Activated CD4-positive, alpha-beta T cell treated with anti-CD3 and anti-CD28 coated beads, Interleukin-2, amount 10 ng/mL, durations not matched to agents 7 days and 5 days (primary cell): ENCODE measurements around the gene CYB5RL. TPM values are rescaled to one million over a fixed set of nuclear protein-coding genes. Genes with fewer than 3 reads are reported as not detected.
"Not testable (repeated sequence)": the region's sequence is repeated elsewhere in the genome, so short reads cannot be mapped to it uniquely, and the experiment has no call there.

Experiments used
- CTCF ChIA-PET: fragments of 350-600 bp; sonication (Branson Sonifier 250); formaldehyde crosslinking; loops from one replicate; lab custom pipeline; 2021; ENCODE audit warnings: antibody characterized with exemption; lab: Charles Lee
- POLR2A ChIA-PET: fragments of 350-600 bp; sonication (Branson Sonifier 250); formaldehyde crosslinking; loops from one replicate; lab custom pipeline; 2021; ENCODE audit warnings: antibody characterized with exemption; lab: Charles Lee
- DNase-seq: peaks from one replicate; pipeline ENCODE4 v3.0.0-alpha.2; 2020
- H3K27ac Mint-ChIP-seq: one replicate; pipeline ENCODE4 v1.8.0; 2021; ENCODE audit warnings: mild to moderate bottlenecking, moderate library complexity, mixed read lengths
- H3K27me3 Mint-ChIP-seq: one replicate; pipeline ENCODE4 v1.8.0; 2021; ENCODE audit warnings: mixed read lengths
- H3K36me3 Mint-ChIP-seq: one replicate; pipeline ENCODE4 v1.8.0; 2021; ENCODE audit warnings: low read depth, mixed read lengths
- H3K4me1 Mint-ChIP-seq: one replicate; pipeline ENCODE4 v1.8.0; 2021; ENCODE audit warnings: mixed read lengths
- H3K4me3 Mint-ChIP-seq: one replicate; pipeline ENCODE4 v1.8.0; 2021; ENCODE audit warnings: mild to moderate bottlenecking, moderate library complexity, mixed read lengths
- H3K9me3 Mint-ChIP-seq: one replicate; pipeline ENCODE4 v1.8.0; 2021; ENCODE audit warnings: mixed read lengths
- total RNA-seq, 2 experiments: library from RNA; stranded (reverse); gene quantifications; one replicate each; pipeline ENCODE4 v1.2.3, GENCODE V29; 2021

CYB5RL gene
- total RNA-seq, 2 experiments from 2014 or later = 10.8 to 13.4 TPM

DNA sequence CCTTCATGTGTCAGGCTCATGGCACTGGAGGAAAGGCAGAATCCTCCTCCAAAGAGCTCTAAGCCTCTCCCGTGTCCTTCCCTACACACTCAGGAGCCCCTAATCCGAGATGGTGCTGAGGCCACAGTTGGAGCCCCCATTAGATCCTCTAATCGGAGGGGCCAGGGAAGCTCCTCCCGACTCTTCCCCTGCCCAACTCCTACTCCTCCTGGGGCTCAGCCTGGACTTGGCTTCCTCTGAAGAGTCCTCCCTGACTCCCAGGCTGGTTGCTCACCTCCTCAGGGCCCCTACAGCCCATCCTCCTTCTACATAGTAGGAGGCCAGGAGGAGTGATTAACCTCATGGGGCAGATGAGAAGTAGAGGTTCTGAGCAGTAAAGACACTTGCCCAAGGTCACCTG is 25.7 kb downstream of the CYB5RL start:
- CTCF ChIA-PET = interaction anchor here (1.0 to 1.3 kb wide), 4 partner anchors 19 to 48 kb away, joined by 3 read pairs; no protein-coding TSS in a partner anchor
- Mint-ChIP-seq H3K36me3 (peaks cover 3% of the 10 kb centered on the region), H3K4me3 (no peak overlapping the region), H3K4me1 (peaks cover 23% of the 10 kb centered on the region), H3K27ac (no peak overlapping the region), H3K9me3 (no peaks in the 10 kb centered on the region), H3K27me3 (no peaks in the 10 kb centered on the region)
- no peak for DNase-seq
- POLR2A ChIA-PET = no interaction called here

DNA sequence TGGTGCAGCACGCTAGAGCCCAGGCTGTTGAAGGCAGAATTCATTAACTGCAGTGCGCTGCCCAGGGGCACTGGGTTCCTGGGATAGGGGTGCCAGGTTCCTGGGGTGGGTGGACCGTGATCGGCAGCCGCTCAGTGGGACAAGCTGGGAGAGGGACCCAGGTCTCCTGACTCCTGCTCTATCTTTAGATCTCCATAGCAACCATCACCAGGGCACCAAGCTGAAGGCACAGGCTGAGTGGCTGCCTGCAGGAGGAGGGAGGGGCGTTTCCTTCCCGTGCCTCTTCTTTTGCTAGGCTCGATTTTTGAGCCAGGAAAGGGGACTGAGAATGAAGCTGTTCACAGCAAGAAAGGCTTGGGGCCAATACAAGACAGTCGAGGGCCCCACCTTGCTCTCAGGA is 26.1 kb downstream of the CYB5RL start:
- Mint-ChIP-seq H3K4me3 (no peak overlapping the region), H3K4me1 (peaks cover 23% of the 10 kb centered on the region), H3K27ac (no peak overlapping the region), H3K27me3 (no peaks in the 10 kb centered on the region), H3K36me3 (peaks cover 3% of the 10 kb centered on the region), H3K9me3 (no peaks in the 10 kb centered on the region)
- DNase-seq = no peak
- ChIA-PET CTCF (interaction anchor here (1.0 to 1.3 kb wide), 4 partner anchors 19 to 48 kb away, joined by 3 read pairs; no protein-coding TSS in a partner anchor), POLR2A (no interaction called here)

DNA sequence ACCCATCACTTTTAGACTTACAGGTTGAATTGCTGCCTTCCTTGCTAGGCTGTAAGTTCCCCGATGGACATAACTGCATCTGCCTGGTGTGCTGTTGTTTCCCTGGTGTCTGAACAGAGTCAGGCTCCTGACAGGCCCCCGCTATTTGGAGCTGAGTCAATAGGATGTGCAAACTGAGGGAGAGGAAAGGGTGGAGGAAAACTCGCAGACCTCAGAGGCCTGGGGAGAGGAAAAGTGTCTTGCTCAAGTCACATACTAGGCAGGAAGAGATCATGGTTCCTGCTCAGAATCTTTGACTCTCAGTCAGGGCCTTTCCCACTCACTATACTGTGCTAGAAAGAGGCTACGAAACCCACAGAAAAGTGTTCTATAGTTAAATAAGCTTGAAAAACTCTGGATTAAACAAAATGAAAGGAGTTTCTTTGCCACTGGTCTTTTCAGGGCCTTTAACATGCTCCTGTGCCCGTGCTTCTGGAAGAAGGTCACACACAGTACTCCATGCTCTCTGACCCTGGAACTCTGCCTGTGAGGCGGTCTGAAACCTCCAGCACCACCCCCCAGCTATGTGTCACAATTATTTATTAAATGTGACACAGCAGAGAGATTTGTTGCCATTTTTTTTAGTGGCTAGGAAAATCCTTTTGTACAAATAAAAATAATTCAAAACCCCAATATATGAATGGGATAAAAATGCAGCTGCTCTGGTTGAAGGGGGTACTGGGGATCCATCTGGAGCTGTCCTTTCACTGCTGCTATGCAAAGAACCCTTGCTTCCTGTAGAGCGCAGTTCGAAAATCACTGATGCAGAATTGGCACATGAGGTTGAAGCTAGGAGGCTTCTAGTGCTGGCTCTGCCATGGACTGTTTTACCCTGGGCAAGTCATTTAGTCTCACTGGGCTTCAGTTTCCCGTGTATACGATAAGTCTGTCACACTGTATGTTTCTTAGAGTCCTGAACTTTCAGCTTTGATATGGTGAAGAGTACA is 26.9 kb downstream of the CYB5RL start:
- H3K4me3 Mint-ChIP-seq = no peak overlapping the region
- POLR2A ChIA-PET = no interaction called here

DNA sequence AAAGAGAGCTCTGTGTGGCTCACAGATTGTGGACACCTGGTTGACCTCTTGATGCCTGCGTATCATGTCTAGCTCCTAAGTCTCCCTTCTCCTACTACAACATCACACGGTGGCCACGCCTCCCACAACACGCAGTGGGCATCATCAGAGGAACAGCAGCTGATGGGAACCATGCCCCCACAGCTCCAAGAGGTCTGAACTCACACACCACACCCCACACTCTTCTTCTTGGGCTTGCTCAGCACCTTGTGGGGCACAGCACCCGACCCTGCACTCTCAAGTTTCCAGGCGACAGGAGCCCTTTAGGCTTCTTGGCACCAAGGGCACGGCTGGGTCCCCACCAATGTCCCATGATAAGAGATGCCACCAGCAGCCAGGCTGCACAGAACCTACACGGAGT is 28.2 kb downstream of the CYB5RL start:
- Mint-ChIP-seq H3K27ac (no peak overlapping the region), H3K36me3 (peaks cover 3% of the 10 kb centered on the region), H3K4me1 (peaks cover 23% of the 10 kb centered on the region), H3K4me3 (no peak overlapping the region), H3K9me3 (no peaks in the 10 kb centered on the region), H3K27me3 (no peaks in the 10 kb centered on the region)
- no peak for DNase-seq
- ChIA-PET POLR2A (no interaction called here), CTCF (interaction anchor here (1.6 kb wide), 1 partner anchor 10 kb away, joined by 4 read pairs; no protein-coding TSS in a partner anchor)

More for the DNA sequence above, 26.9 kb downstream of the CYB5RL start:
- peak overlapping the region; percentile 14 for H3K27ac Mint-ChIP-seq
- peaks cover 23% of the 10 kb centered on the region for H3K4me1 Mint-ChIP-seq
- no peak for DNase-seq
- H3K27me3 Mint-ChIP-seq = no peaks in the 10 kb centered on the region
- H3K36me3 Mint-ChIP-seq = peaks cover 3% of the 10 kb centered on the region
- no peaks in the 10 kb centered on the region for H3K9me3 Mint-ChIP-seq
- CTCF ChIA-PET = interaction anchor here (0.5 to 1.3 kb wide), 4 partner anchors 18 to 1305 kb away, joined by 3 read pairs; no protein-coding TSS in a partner anchor

DNA sequence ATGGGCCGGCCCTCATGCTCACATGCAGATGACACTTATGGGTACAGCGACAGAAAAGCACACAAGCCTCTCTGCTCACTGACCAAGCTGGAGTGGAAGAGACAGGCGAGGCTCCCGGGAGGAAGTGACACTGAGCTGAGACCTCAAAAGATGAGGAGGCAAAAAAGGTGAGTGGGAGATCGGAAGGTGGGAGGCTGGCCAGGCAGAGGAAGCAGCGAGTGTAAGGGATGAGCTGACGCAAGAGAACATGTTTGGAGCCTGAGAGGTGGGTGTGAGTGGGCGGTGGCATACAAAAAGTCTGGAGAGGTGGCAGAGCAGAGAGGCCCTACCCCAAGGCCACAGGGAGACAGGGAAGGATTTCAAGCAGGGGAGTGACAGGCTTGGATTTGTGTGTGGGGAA is 28.8 kb downstream of the CYB5RL start:
- Mint-ChIP-seq H3K27ac (no peak overlapping the region), H3K27me3 (no peaks in the 10 kb centered on the region), H3K36me3 (peaks cover 3% of the 10 kb centered on the region), H3K9me3 (no peaks in the 10 kb centered on the region), H3K4me1 (peaks cover 23% of the 10 kb centered on the region), H3K4me3 (no peak overlapping the region)
- ChIA-PET POLR2A (no interaction called here), CTCF (interaction anchor here (1.6 kb wide), 1 partner anchor 10 kb away, joined by 4 read pairs; no protein-coding TSS in a partner anchor)
- DNase-seq = no peak

DNA sequence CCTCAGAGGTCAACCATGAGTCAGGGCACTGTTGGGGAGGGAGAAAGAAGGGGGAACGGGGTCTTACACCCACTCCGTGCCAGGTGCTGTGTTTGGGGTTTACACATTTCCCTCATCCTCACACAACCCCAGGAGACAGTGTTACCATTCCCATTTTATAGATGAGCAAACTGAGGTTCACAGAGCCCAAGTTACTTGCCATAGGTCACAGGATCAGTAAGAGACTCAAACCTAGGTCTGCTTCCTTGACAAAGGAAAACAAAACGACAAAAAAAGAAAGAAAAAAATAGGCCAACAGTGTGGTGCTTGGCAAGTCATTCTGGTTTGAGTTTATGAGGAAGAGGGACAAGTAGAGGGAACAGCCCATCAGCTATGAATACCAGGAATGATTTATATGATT is 30.8 kb downstream of the CYB5RL start:
- POLR2A ChIA-PET = no interaction called here
- DNase-seq = no peak
- Mint-ChIP-seq H3K27ac (no peak overlapping the region), H3K27me3 (no peaks in the 10 kb centered on the region), H3K4me3 (no peak overlapping the region), H3K4me1 (peaks cover 20% of the 10 kb centered on the region), H3K36me3 (peaks cover 3% of the 10 kb centered on the region), H3K9me3 (no peaks in the 10 kb centered on the region)
- CTCF ChIA-PET = no interaction called here

DNA sequence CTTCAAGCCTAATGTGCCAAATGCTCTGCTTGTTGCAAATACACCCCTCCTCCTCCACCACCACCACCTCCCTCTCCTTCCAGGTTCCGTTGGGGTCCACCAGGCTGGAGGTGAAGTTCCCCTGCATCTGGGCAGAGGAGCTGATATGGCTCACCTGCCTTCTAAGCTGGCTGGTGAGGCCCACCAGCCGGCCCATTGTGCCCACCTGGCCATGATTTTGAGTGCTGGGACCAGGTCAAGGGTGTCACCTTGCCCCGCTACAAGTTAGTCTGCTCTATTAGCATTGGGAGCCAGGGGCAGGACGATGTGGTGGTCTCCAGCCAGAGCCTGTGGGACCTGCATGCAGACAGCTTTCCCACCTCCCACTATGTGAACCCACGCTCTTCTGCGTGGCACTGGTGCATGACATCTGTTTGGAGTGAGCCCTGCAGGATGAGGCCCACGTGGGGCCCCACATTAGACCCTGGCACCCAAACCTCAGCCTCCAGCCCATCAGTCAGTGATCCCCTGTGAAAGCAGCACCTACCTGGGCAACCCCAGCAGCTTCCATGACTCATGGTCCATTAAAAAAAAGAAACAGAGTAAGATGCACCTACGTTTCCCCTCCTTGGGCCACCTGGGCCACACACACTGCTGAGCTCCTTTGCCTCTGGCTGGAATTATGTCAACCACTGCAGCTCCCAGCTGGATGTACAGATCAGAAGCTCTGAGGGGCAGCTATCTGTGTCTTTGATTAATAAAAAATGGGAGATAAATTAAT is 31.4 kb downstream of the CYB5RL start:
- Mint-ChIP-seq H3K36me3 (peaks cover 3% of the 10 kb centered on the region), H3K4me3 (no peak overlapping the region), H3K4me1 (peaks cover 14% of the 10 kb centered on the region), H3K27me3 (no peaks in the 10 kb centered on the region), H3K9me3 (no peaks in the 10 kb centered on the region), H3K27ac (no peak overlapping the region)
- ChIA-PET POLR2A (no interaction called here), CTCF (interaction anchor here (0.6 to 1.2 kb wide), 2 partner anchors 13 to 373 kb away, joined by 3 read pairs; no protein-coding TSS in a partner anchor)
- DNase-seq = no peak

DNA sequence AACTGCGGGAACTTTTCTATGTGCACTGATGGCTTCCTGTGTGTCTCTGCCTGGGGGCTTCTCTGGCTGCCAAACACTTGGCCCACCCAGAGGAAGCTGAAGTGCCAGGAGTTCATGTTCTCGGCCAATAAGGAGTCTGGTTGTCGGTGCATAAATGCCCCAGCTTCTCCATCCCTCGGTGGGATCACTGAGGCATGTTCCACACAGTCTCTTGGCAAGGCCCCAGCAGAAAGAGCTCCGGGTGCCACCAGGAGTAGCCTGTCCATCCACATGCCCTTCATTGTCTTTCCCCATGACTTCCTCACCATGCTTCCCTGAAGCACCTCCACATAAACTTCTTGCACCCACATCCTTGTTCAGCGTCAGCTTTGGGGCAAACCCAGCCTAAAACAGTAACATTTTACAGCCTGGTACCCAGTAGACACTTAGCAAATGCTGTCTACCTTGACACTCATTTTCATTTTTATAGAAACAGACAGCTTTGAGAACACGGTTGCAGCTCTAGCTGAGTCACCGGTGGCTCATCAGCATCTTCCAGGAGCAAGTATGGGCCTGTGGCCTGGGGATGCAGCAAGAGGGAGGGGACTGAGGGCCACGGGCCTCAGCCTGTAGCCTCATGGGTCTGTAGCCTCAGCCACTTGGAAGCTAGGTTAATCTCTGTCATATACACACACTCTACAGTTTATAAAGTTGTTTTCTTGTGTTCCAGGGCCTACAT is 32.2 kb downstream of the CYB5RL start:
- Mint-ChIP-seq H3K27ac (no peak overlapping the region), H3K36me3 (peaks cover 3% of the 10 kb centered on the region), H3K4me1 (peaks cover 9% of the 10 kb centered on the region), H3K9me3 (no peaks in the 10 kb centered on the region), H3K4me3 (no peak overlapping the region), H3K27me3 (no peaks in the 10 kb centered on the region)
- ChIA-PET CTCF (interaction anchor here (1.2 kb wide), 1 partner anchor 14 kb away, joined by 3 read pairs; no protein-coding TSS in a partner anchor), POLR2A (no interaction called here)
- DNase-seq = no peak

DNA sequence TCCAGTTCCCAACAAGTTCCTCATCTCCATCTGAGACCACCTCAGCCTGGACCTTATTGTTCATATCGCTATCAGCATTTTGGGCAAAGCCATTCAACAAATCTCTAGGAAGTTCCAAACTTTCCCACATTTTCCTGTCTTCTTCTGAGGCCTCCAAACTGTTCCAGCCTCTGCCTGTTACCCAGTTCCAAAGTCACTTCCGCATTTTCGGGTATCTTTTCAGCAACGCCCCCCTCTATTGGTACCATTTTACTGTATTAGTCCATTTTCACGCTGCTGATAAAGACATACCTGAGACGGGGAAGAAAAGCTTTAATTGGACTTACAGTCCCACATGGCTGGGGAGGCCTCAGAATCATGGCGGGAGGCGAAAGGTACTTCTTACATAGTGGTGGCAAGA is 33.5 kb downstream of the CYB5RL start:
- POLR2A ChIA-PET, CTCF ChIA-PET, H3K4me1 Mint-ChIP-seq: not testable (repeated sequence)

DNA sequence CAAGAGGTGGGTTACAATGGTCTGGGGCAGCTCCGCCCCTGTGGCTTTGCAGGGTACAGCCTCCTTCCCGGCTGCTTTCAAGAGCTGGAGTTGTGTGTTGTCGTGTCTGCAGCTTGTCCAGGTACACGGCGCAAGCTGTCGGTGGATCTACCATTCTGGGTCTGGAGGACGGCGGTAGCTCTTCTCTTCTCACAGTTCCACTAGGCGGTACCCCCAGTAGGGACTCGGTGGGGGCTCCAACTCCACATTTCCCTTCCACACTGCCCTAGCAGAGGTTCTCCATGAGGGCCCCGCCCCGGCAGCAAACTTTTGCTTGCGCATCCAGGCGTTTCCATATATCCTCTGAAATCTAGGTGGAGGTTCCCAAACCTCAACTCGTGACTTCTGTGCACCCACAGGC is 34.7 kb downstream of the CYB5RL start:
- Mint-ChIP-seq H3K4me3 (no peak overlapping the region), H3K4me1 (no peaks in the 10 kb centered on the region), H3K36me3 (no peaks in the 10 kb centered on the region), H3K9me3 (no peaks in the 10 kb centered on the region), H3K27me3 (no peaks in the 10 kb centered on the region), H3K27ac (no peak overlapping the region)
- ChIA-PET CTCF (interaction anchor here (0.8 to 1.3 kb wide), 2 partner anchors 21 to 49 kb away, joined by 4 to 6 read pairs; no protein-coding TSS in a partner anchor), POLR2A (interaction anchor here (0.7 kb wide), 1 partner anchor 159 kb away, joined by 9 read pairs; no protein-coding TSS in a partner anchor)
- DNase-seq = no peak

More for the DNA sequence above, 33.5 kb downstream of the CYB5RL start:
- not testable (repeated sequence) for H3K9me3 Mint-ChIP-seq, DNase-seq, H3K4me3 Mint-ChIP-seq, H3K27ac Mint-ChIP-seq, H3K36me3 Mint-ChIP-seq, H3K27me3 Mint-ChIP-seq

DNA sequence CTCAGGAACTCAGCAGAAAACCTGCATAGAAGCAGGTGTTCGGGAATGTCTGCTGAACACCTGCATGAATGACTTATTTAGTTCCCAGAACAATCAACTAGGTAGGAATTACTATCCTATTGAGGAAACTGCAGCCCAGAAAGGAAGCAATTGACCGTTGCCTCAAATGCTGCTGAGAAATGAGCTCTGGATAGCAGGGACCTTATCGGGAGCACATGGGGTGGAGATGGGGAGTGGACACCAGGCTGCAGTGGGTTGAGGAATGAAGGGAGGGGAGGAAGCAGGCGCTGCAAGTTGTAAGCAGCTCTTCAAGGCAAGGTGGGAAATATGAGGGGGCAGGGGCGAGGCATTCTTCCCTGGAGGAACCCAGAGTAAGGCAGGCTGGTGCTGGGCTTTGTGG is 36.3 kb downstream of the CYB5RL start:
- Mint-ChIP-seq H3K4me3 (no peak overlapping the region), H3K36me3 (no peaks in the 10 kb centered on the region), H3K4me1 (no peaks in the 10 kb centered on the region), H3K27me3 (no peaks in the 10 kb centered on the region), H3K9me3 (no peaks in the 10 kb centered on the region), H3K27ac (no peak overlapping the region)
- ChIA-PET POLR2A (no interaction called here), CTCF (no interaction called here)
- no peak for DNase-seq

DNA sequence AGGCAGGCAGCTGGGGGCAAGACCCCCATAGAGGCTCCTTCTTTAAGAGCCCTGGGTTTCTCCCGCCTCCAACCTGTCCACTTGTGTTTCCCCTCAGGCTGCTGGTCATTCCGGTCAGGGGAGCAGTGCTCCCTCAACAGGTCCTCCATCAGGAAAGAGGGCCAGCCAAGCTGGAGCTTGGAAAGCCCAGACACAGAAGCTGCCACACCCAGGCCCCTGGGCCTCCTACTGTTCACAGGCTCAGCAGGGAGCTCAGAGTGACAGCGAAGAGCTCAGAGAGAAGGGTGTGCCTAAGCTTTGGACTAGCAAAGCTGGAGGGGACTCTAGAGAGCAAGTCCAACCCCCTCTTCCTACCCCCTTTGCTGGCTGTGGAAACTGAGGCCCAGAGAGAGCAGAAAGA is 36.8 kb downstream of the CYB5RL start:
- no peak overlapping the region for H3K27ac Mint-ChIP-seq
- H3K4me1 Mint-ChIP-seq = no peaks in the 10 kb centered on the region
- no peak overlapping the region for H3K4me3 Mint-ChIP-seq
- ChIA-PET POLR2A (no interaction called here), CTCF (no interaction called here)
- no peaks in the 10 kb centered on the region for H3K9me3 Mint-ChIP-seq
- DNase-seq = no peak
- H3K36me3 Mint-ChIP-seq = no peaks in the 10 kb centered on the region
- H3K27me3 Mint-ChIP-seq = no peaks in the 10 kb centered on the region
